Measurements from ENCODE around the gene NCKAP5.

NCKAP5 gene

GRCh38 chr2:133123904-133124303 is 444.4 kb downstream of the NCKAP5 start:
- in situ Hi-C loops (cut with MboI; ENCODE audit: low sequenced_read_pairs): no loop called here

GRCh38 chr2:133123393-133123792 is 444.9 kb downstream of the NCKAP5 start:
- in situ Hi-C loops (cut with MboI; ENCODE audit: low sequenced_read_pairs): no loop called here

GRCh38 chr2:133122529-133122928 is 445.7 kb downstream of the NCKAP5 start:
- in situ Hi-C loops (cut with MboI; ENCODE audit: low sequenced_read_pairs): no loop called here

GRCh38 chr2:133120310-133120709 is 448.0 kb downstream of the NCKAP5 start:
- in situ Hi-C loops (cut with MboI; ENCODE audit: low sequenced_read_pairs): no loop called here

- in situ Hi-C loops (cut with MboI; ENCODE audit: low sequenced_read_pairs): no loop called here
Observed at GRCh38 chr2:133110201-133110600, 458.1 kb downstream of the NCKAP5 start.

- in situ Hi-C loops (cut with MboI; ENCODE audit: low sequenced_read_pairs): no loop called here
Observed at GRCh38 chr2:133109772-133110171, 458.5 kb downstream of the NCKAP5 start.

- in situ Hi-C loops (cut with MboI; ENCODE audit: low sequenced_read_pairs): no loop called here
Observed at GRCh38 chr2:133107058-133107815, 461.0 kb downstream of the NCKAP5 start.

GRCh38 chr2:133104871-133105270 is 463.4 kb downstream of the NCKAP5 start:
- in situ Hi-C loops (cut with MboI; ENCODE audit: low sequenced_read_pairs): no loop called here

GRCh38 chr2:133098787-133099186 is 469.5 kb downstream of the NCKAP5 start:
- in situ Hi-C loops (cut with MboI; ENCODE audit: low sequenced_read_pairs): no loop called here

GRCh38 chr2:133097666-133098065 is 470.6 kb downstream of the NCKAP5 start:
- in situ Hi-C loops (cut with MboI; ENCODE audit: low sequenced_read_pairs): no loop called here

GRCh38 chr2:133092571-133092970 is 475.7 kb downstream of the NCKAP5 start:
- in situ Hi-C loops (cut with MboI; ENCODE audit: low sequenced_read_pairs): no loop called here

GRCh38 chr2:133090358-133090757 is 477.9 kb downstream of the NCKAP5 start:
- in situ Hi-C loops (cut with MboI; ENCODE audit: low sequenced_read_pairs): no loop called here

GRCh38 chr2:133086176-133086575 is 482.1 kb downstream of the NCKAP5 start:
- in situ Hi-C loops (cut with MboI; ENCODE audit: low sequenced_read_pairs): no loop called here

- in situ Hi-C loops (cut with MboI; ENCODE audit: low sequenced_read_pairs): no loop called here
Observed at GRCh38 chr2:133085646-133086045, 482.6 kb downstream of the NCKAP5 start.

GRCh38 chr2:133082034-133082433 is 486.2 kb downstream of the NCKAP5 start:
- in situ Hi-C loops (cut with MboI; ENCODE audit: low sequenced_read_pairs): no loop called here

GRCh38 chr2:133080822-133081221 is 487.4 kb downstream of the NCKAP5 start:
- in situ Hi-C loops (cut with MboI; ENCODE audit: low sequenced_read_pairs): no loop called here

- in situ Hi-C loops (cut with MboI; ENCODE audit: low sequenced_read_pairs): no loop called here
Observed at GRCh38 chr2:133078667-133079411, 489.4 kb downstream of the NCKAP5 start.

- in situ Hi-C loops (cut with MboI; ENCODE audit: low sequenced_read_pairs): no loop called here
Observed at GRCh38 chr2:133077269-133077822, 490.9 kb downstream of the NCKAP5 start.

- in situ Hi-C loops (cut with MboI; ENCODE audit: low sequenced_read_pairs): no loop called here
Observed at GRCh38 chr2:133072837-133073694, 495.2 kb downstream of the NCKAP5 start.

GRCh38 chr2:133063775-133064174 is 504.5 kb downstream of the NCKAP5 start:
- in situ Hi-C loops (cut with MboI; ENCODE audit: low sequenced_read_pairs): no loop called here
